ENCODE measurements around the gene CSNK1A1.

GRCh38 chr5:149559706-149560105, 8.5 kb upstream of the CSNK1A1 start:
- TF ChIP-seq POLR2AphosphoS5 (IDR thresholded peaks at IDR 0.05) (no peak), CTCF (IDR thresholded peaks at IDR 0.05) (no peak)
